Retina (tissue), 1 donor: Measurements from ENCODE around the gene DZANK1.
"Not testable (repeated sequence)": the region's sequence is repeated elsewhere in the genome, so short reads cannot be mapped to it uniquely, and the experiment has no call there.

Source experiments
- DNase-seq: peaks from one replicate; pipeline ENCODE4 v3.0.0-alpha.2; 2016

DZANK1 gene

GRCh38 chr20:18375551-18375950, 91.3 kb downstream of the DZANK1 start:
- DNase-seq = not testable (repeated sequence)

GRCh38 chr20:18372296-18372695, 94.5 kb downstream of the DZANK1 start:
- DNase-seq = no peak

- DNase-seq = no peak
These were observed 102.1 kb downstream of the DZANK1 start for GRCh38 chr20:18364768-18365167.

GRCh38 chr20:18363708-18364107, 103.1 kb downstream of the DZANK1 start:
- no peak for DNase-seq

- DNase-seq = no peak
These were observed 103.9 kb downstream of the DZANK1 start for GRCh38 chr20:18362916-18363315.

- no peak for DNase-seq
These were observed 105.2 kb downstream of the DZANK1 start for GRCh38 chr20:18361678-18362077.

GRCh38 chr20:18360635-18361034, 106.2 kb downstream of the DZANK1 start:
- no peak for DNase-seq

- DNase-seq = no peak
These were observed 107.0 kb downstream of the DZANK1 start for GRCh38 chr20:18359854-18360253.

GRCh38 chr20:18349749-18350148, 117.1 kb downstream of the DZANK1 start:
- not testable (repeated sequence) for DNase-seq
